Loucy (cell line): Measurements from ENCODE around the gene ARL2BP.

Experiments used
- H2AFZ ChIP-seq: fragments of 200-600 bp; sonication (generic); 2 replicates; pipeline ENCODE4 v1.6.0; 2016; ENCODE audit warnings: antibody characterized with exemption, mild to moderate bottlenecking, low read length, moderate library complexity
- H3F3A ChIP-seq: fragments of 200-600 bp; 2 replicates; pipeline ENCODE4 v1.6.0; 2016; ENCODE audit warnings: antibody characterized with exemption, low read depth, mild to moderate bottlenecking
- H3K27me3 ChIP-seq: fragments of 200-600 bp; sonication (generic); 2 replicates; pipeline ENCODE4 v1.6.1; 2014; ENCODE audit warnings: low read length, mild to moderate bottlenecking; ENCODE audit not compliant: insufficient read depth, poor library complexity, severe bottlenecking
- H3K36me3 ChIP-seq: fragments of 200-600 bp; sonication (generic); 2 replicates; pipeline ENCODE4 v1.6.1; 2016; ENCODE audit warnings: low read length; ENCODE audit not compliant: insufficient read depth
- H3K4me1 ChIP-seq: fragments of 200-600 bp; sonication (generic); 2 replicates; pipeline ENCODE4 v1.5.1; 2014; ENCODE audit warnings: low read length, mild to moderate bottlenecking; ENCODE audit not compliant: insufficient read depth, poor library complexity, severe bottlenecking
- H3K4me2 ChIP-seq: fragments of 200-600 bp; sonication (generic); 2 replicates; pipeline ENCODE4 v1.6.0; 2014; ENCODE audit warnings: antibody characterized with exemption, low read length, low read depth, mild to moderate bottlenecking; ENCODE audit not compliant: poor library complexity, severe bottlenecking
- H3K4me3 ChIP-seq: fragments of 200-600 bp; sonication (generic); 2 replicates; pipeline ENCODE4 v1.5.1; 2014; ENCODE audit warnings: low read length, mild to moderate bottlenecking, mixed read lengths; ENCODE audit not compliant: poor library complexity, severe bottlenecking
- H3K79me2 ChIP-seq: fragments of 200-600 bp; sonication (generic); 2 replicates; pipeline ENCODE4 v1.6.1; 2014; ENCODE audit warnings: low read length; ENCODE audit not compliant: insufficient read depth
- H3K9ac ChIP-seq: fragments of 200-600 bp; sonication (generic); 2 replicates; pipeline ENCODE4 v1.6.0; 2014; ENCODE audit warnings: mild to moderate bottlenecking, low read depth, low read length, moderate library complexity; ENCODE audit not compliant: poor library complexity, severe bottlenecking
- H3K9me2 ChIP-seq: fragments of 200-600 bp; sonication (generic); replicated peaks from 2 replicates; pipeline ENCODE4 v1.6.1; 2016; ENCODE audit warnings: low read depth, low read length, mixed read lengths
- H3K9me3 ChIP-seq: fragments of 200-600 bp; sonication (generic); 2 replicates; pipeline ENCODE4 v1.6.1; 2014; ENCODE audit warnings: mild to moderate bottlenecking, antibody characterized with exemption, low read length, low read depth; ENCODE audit not compliant: insufficient read depth
- H4K20me1 ChIP-seq: fragments of 200-600 bp; sonication (generic); 2 replicates; pipeline ENCODE4 v1.6.0; 2014; ENCODE audit warnings: antibody characterized with exemption, low read length, mild to moderate bottlenecking; ENCODE audit not compliant: insufficient read depth, poor library complexity, severe bottlenecking
- EZH2phosphoT487 ChIP-seq: fragments of 200-600 bp; IDR thresholded peaks from 2 replicates; pipeline ENCODE4 v1.6.1; 2018; ENCODE audit warnings: antibody characterized with exemption, mild to moderate bottlenecking, moderate library complexity, borderline replicate concordance
- TF ChIP-seq, protein P1 (sequence below): fragments of 200-600 bp; sonication (generic); conservative IDR thresholded peaks from 2 replicates; pipeline ENCODE4 v1.5.1; 2014; ENCODE audit warnings: mild to moderate bottlenecking, antibody characterized with exemption, low read length

Gene ARL2BP

DNA sequence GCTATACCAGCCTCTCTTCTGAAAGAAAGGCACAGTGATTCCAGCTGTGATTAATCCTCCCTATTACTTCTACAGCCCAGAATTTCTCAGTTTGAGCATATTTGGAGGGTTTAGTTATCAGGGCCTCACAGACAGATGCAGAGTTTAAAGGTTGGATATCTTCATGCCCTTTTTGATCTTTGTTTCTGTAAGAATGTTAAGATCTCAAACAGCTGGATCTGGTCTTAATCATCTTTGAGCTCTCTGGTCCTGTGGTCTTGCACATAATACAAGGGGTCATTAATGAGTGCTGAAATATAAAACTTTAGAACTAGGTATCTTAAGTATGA is 9.1 kb upstream of the ARL2BP start:
- Histone ChIP-seq H3K79me2 (no peaks in the 10 kb centered on the region), H3K9ac (no peak overlapping the region), H3K9me3 (no peaks in the 10 kb centered on the region), H3K36me3 (peaks cover 83% of the 10 kb centered on the region; the same call in 1 of the 2 replicates), H3K9me2 (no peaks in the 10 kb centered on the region), H3K4me3 (no peak overlapping the region), H2AFZ (no peak overlapping the region), H4K20me1 (no peaks in the 10 kb centered on the region), H3K4me1 (no peaks in the 10 kb centered on the region), H3F3A (no peaks in the 10 kb centered on the region), H3K27me3 (no peaks in the 10 kb centered on the region), H3K4me2 (no peak overlapping the region)
- TF ChIP-seq EZH2phosphoT487 = no peak
- TF ChIP-seq, protein P1, sequence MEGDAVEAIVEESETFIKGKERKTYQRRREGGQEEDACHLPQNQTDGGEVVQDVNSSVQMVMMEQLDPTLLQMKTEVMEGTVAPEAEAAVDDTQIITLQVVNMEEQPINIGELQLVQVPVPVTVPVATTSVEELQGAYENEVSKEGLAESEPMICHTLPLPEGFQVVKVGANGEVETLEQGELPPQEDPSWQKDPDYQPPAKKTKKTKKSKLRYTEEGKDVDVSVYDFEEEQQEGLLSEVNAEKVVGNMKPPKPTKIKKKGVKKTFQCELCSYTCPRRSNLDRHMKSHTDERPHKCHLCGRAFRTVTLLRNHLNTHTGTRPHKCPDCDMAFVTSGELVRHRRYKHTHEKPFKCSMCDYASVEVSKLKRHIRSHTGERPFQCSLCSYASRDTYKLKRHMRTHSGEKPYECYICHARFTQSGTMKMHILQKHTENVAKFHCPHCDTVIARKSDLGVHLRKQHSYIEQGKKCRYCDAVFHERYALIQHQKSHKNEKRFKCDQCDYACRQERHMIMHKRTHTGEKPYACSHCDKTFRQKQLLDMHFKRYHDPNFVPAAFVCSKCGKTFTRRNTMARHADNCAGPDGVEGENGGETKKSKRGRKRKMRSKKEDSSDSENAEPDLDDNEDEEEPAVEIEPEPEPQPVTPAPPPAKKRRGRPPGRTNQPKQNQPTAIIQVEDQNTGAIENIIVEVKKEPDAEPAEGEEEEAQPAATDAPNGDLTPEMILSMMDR = no peak

DNA sequence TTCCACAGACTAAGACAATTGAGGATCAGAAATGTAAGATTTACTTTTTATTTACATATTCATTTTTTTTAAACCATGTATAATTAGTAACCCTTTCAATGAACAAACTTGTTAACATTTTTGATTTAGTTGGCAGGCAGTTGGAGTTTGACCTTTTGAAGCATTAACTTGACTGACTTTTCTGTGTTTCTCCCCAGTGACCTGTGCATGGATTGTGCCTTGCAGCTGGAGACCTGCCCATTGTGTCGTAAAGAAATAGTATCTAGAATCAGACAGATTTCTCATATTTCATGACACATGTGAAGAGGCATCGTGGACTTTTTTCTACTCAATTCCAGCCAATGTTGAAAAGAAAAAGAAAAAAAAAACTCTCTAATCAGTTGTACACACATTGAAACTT is 6.4 kb upstream of the ARL2BP start:
- H3K9me2 ChIP-seq = no peaks in the 10 kb centered on the region
- H3K9ac ChIP-seq = no peak overlapping the region
- H3K4me2 ChIP-seq = no peak overlapping the region
- no peaks in the 10 kb centered on the region for H3K9me3 ChIP-seq
- no peak overlapping the region for H2AFZ ChIP-seq
- H3K36me3 ChIP-seq = peaks cover 56% of the 10 kb centered on the region; the same call in 1 of the 2 replicates
- no peaks in the 10 kb centered on the region for H3F3A ChIP-seq
- H3K79me2 ChIP-seq = no peaks in the 10 kb centered on the region
- H3K4me1 ChIP-seq = no peaks in the 10 kb centered on the region
- H4K20me1 ChIP-seq = no peaks in the 10 kb centered on the region
- no peak overlapping the region for H3K4me3 ChIP-seq
- H3K27me3 ChIP-seq = no peaks in the 10 kb centered on the region
- TF ChIP-seq, protein P1 = no peak
- no peak for TF ChIP-seq EZH2phosphoT487

DNA sequence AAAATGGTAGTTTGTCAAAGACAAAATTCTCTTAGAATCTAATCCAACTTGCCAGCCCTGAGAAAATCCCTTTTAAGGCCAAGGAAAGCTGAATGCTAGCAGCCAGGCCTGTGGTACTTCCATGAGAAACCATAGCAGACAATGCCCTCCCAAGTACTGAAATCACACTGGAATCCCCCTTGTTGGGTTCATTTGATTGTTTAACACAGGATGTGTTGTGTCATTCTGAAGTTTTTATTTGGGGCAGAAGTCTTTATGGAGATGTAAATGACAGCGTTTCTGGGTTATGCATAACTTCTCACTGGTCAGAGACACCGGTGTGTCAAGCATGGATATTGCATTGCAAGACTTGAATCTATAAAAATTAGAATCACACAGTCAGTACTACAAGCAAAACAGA is 6.0 kb upstream of the ARL2BP start:
- no peaks in the 10 kb centered on the region for H3K79me2 ChIP-seq
- peaks cover 1% of the 10 kb centered on the region for H3K4me1 ChIP-seq
- no peaks in the 10 kb centered on the region for H3K9me2 ChIP-seq
- H3K9me3 ChIP-seq = no peaks in the 10 kb centered on the region
- H3K9ac ChIP-seq = no peak overlapping the region
- no peak overlapping the region for H3K4me3 ChIP-seq
- H3K4me2 ChIP-seq = no peak overlapping the region
- no peaks in the 10 kb centered on the region for H4K20me1 ChIP-seq
- peaks cover 51% of the 10 kb centered on the region; the same call in 1 of the 2 replicates for H3K36me3 ChIP-seq
- no peak overlapping the region for H2AFZ ChIP-seq
- TF ChIP-seq EZH2phosphoT487 = no peak
- H3K27me3 ChIP-seq = no peaks in the 10 kb centered on the region
- no peaks in the 10 kb centered on the region for H3F3A ChIP-seq

DNA sequence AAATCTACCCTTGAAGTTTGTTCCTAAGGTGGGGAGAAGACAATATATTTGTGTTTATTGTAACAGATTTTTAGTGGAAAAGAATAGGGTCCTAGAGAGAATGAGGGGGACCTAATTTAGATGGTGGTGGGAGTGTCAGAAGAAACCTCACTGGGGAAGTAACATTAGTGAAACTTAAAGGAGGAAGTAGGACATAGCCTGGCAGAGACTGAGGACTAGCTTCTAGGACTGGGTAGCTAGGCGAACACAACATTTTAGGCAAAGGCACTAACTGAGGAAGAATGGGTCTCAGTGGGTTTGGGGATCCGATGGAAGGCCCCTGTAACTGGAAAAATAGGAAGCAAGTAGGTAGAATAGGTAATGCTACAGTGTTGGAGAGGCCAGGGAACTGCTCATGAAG is 4.2 kb upstream of the ARL2BP start:
- no peaks in the 10 kb centered on the region for H3K27me3 ChIP-seq
- H3K36me3 ChIP-seq = peaks cover 34% of the 10 kb centered on the region; the same call in 1 of the 2 replicates
- H3F3A ChIP-seq = no peaks in the 10 kb centered on the region
- H4K20me1 ChIP-seq = no peaks in the 10 kb centered on the region
- no peak overlapping the region for H3K4me2 ChIP-seq
- no peak overlapping the region for H2AFZ ChIP-seq
- H3K4me1 ChIP-seq = peaks cover 10% of the 10 kb centered on the region
- H3K79me2 ChIP-seq = peaks cover 6% of the 10 kb centered on the region
- no peak overlapping the region for H3K4me3 ChIP-seq
- H3K9me2 ChIP-seq = no peaks in the 10 kb centered on the region
- no peak overlapping the region for H3K9ac ChIP-seq
- TF ChIP-seq, protein P1 = no peak
- TF ChIP-seq EZH2phosphoT487 = no peak
- no peaks in the 10 kb centered on the region for H3K9me3 ChIP-seq
